ENCODE measurements around the gene RNF167. TPM values are rescaled to one million over a fixed set of nuclear protein-coding genes. Genes with fewer than 3 reads are reported as not detected.

The RNF167 gene
- polyA plus RNA-seq, 1 donor (not counting 4 experiments of a cell fraction or from before 2014, with no cell fraction given): 101 TPM

DNA sequence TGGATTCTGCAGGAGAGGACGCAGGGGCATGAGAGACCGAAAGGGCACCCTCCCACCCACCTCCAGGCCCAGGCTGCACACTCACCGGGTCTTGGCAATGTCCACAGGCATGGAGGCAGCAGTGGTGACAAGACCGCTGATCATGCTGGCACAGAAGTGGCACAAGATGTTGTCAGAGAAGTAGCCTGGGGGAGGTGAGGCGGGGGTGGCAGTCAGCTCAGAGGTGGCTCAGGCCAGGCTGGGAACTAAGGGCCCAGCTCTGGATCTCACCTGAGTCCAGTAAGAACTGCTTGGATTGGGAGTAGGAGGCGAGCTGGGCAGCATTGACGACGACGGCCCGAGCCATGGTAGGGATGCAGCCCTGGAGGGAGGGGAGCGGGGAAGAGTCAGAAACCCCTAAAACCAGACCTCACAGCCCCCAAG is 2.0 kb upstream of the RNF167 start:
- TF ChIP-seq EZH2 (IDR thresholded peaks at IDR 0.05; ENCODE audit: low read length): no peak
- TF ChIP-seq, protein P1, sequence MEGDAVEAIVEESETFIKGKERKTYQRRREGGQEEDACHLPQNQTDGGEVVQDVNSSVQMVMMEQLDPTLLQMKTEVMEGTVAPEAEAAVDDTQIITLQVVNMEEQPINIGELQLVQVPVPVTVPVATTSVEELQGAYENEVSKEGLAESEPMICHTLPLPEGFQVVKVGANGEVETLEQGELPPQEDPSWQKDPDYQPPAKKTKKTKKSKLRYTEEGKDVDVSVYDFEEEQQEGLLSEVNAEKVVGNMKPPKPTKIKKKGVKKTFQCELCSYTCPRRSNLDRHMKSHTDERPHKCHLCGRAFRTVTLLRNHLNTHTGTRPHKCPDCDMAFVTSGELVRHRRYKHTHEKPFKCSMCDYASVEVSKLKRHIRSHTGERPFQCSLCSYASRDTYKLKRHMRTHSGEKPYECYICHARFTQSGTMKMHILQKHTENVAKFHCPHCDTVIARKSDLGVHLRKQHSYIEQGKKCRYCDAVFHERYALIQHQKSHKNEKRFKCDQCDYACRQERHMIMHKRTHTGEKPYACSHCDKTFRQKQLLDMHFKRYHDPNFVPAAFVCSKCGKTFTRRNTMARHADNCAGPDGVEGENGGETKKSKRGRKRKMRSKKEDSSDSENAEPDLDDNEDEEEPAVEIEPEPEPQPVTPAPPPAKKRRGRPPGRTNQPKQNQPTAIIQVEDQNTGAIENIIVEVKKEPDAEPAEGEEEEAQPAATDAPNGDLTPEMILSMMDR (optimal IDR thresholded peaks at IDR 0.05 in 1 of 3, IDR thresholded peaks at IDR 0.05 in 1 of 3, conservative IDR thresholded peaks at IDR 0.05 in 1 of 3; ENCODE audit: extremely low read depth in 1 of 3, insufficient read depth in 2 of 3, low read length in 3 of 3): no peak
- dilution Hi-C loops (cut with MboI; ENCODE audit: extremely low pct_ligation_motif_present, low sequenced_read_pairs): no loop called here
- Histone ChIP-seq H3K27ac (ENCODE audit: control insufficient read depth, insufficient read depth, low read length) (no peak overlapping the region), H3K9me1 (ENCODE audit: control insufficient read depth, extremely low read depth, insufficient read depth, low read length) (no peaks in the 10 kb centered on the region), H3K79me2 (ENCODE audit: control insufficient read depth, insufficient read depth, low read length) (peaks cover 45% of the 10 kb centered on the region), H2AFZ (ENCODE audit: control insufficient read depth, low read length) (no peak overlapping the region), H3K9ac (ENCODE audit: control insufficient read depth, extremely low read depth, insufficient read depth, low read length) (no peak overlapping the region), H3K9me3 (ENCODE audit: control insufficient read depth, low read depth, low read length) (no peaks in the 10 kb centered on the region), H4K20me1 (ENCODE audit: control insufficient read depth, extremely low read depth, insufficient read depth, low read length) (no peaks in the 10 kb centered on the region), H3K36me3 (ENCODE audit: control insufficient read depth in 2 of 2, extremely low read depth in 1 of 2, insufficient read depth in 2 of 2, low read length in 2 of 2) (peaks cover 17 to 22% of the 10 kb centered on the region in 2 experiments), H3K4me3 (ENCODE audit: control insufficient read depth in 2 of 3, extremely low read depth in 1 of 3, insufficient read depth in 2 of 3, low read depth in 1 of 3, low read length in 3 of 3) (no peak overlapping the region), H3K4me2 (ENCODE audit: control insufficient read depth, extremely low read depth, insufficient read depth, low read depth, low read length) (no peak overlapping the region), H3K4me1 (ENCODE audit: control insufficient read depth, extremely low read depth, insufficient read depth, low read length) (peaks cover 23% of the 10 kb centered on the region), H3K27me3 (ENCODE audit: control insufficient read depth, extremely low read depth, insufficient read depth, low read length) (no peaks in the 10 kb centered on the region)
- FAIRE-seq: no peak
- DNase-seq (ENCODE audit: low read depth, low spot score): no peak

DNA sequence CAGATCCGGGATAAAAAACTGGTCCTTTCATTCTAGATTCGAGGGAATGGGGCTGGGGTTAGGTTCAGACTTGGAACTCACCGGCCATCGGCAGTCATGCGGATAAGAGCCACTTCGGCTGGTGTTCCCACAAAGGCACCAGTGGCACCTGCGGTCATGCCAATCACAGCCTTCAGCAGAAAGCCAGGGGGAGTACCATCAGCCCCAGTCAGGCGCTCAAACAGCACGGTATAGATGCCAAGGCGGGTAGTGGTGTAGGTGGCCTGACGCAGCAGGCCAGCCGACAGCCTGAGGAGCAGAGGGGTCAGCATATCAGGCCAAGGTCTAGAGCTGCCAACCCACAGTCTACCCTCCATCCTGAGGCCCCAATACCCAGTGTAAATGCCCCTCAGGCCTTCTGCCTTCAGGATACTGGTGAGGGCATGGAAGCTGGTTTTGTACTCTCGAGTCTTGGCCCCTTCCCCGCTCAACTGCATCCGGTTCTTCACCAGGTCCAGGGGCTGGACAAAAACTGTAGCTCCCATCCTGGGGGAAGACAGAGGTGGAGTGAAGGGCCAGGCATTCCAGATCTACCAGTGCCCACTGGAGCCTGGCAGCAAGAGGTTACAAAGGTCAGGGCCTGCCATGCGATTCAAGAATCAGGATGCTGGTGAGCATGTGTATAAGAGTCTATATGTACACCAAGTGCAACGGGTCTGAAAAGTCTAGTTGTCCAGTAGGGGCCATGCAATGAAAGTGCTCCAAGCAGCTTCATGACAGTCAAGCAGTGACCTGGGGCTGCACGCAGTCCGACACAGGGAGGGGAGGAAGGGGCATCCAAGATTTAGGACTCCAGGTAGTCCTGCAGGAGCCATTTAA is 1.2 kb upstream of the RNF167 start:
- Histone ChIP-seq H3K27me3 (ENCODE audit: control insufficient read depth, extremely low read depth, insufficient read depth, low read length) (no peaks in the 10 kb centered on the region), H2AFZ (ENCODE audit: control insufficient read depth, low read length) (no peak overlapping the region), H3K4me2 (ENCODE audit: control insufficient read depth, extremely low read depth, insufficient read depth, low read depth, low read length) (peak overlapping the region; percentile 79)

More for the DNA sequence above, 1.2 kb upstream of the RNF167 start:
- peak overlapping the region; percentile 91 to 93 (median 91) for H3K4me3 ChIP-seq (ENCODE audit: control insufficient read depth in 2 of 3, extremely low read depth in 1 of 3, insufficient read depth in 2 of 3, low read depth in 1 of 3, low read length in 3 of 3)
- TF ChIP-seq, protein P1 (optimal IDR thresholded peaks at IDR 0.05 in 1 of 3, IDR thresholded peaks at IDR 0.05 in 1 of 3, conservative IDR thresholded peaks at IDR 0.05 in 1 of 3; ENCODE audit: extremely low read depth in 1 of 3, insufficient read depth in 2 of 3, low read length in 3 of 3): no peak
- TF ChIP-seq EZH2 (IDR thresholded peaks at IDR 0.05; ENCODE audit: low read length): no peak
- peaks cover 20 to 23% of the 10 kb centered on the region in 2 experiments for H3K36me3 ChIP-seq (ENCODE audit: control insufficient read depth in 2 of 2, extremely low read depth in 1 of 2, insufficient read depth in 2 of 2, low read length in 2 of 2)
- H3K9me1 ChIP-seq (ENCODE audit: control insufficient read depth, extremely low read depth, insufficient read depth, low read length): no peaks in the 10 kb centered on the region
- H3K9ac ChIP-seq (ENCODE audit: control insufficient read depth, extremely low read depth, insufficient read depth, low read length): peak overlapping the region; percentile 97
- H4K20me1 ChIP-seq (ENCODE audit: control insufficient read depth, extremely low read depth, insufficient read depth, low read length): no peaks in the 10 kb centered on the region
- H3K27ac ChIP-seq (ENCODE audit: control insufficient read depth, insufficient read depth, low read length): peak overlapping the region; percentile 98
- H3K79me2 ChIP-seq (ENCODE audit: control insufficient read depth, insufficient read depth, low read length): peaks cover 47% of the 10 kb centered on the region
- H3K9me3 ChIP-seq (ENCODE audit: control insufficient read depth, low read depth, low read length): no peaks in the 10 kb centered on the region
- FAIRE-seq (no peak), DNase-seq (ENCODE audit: low read depth, low spot score) (no peak)
- peaks cover 28% of the 10 kb centered on the region for H3K4me1 ChIP-seq (ENCODE audit: control insufficient read depth, extremely low read depth, insufficient read depth, low read length)
- dilution Hi-C loops (cut with MboI; ENCODE audit: extremely low pct_ligation_motif_present, low sequenced_read_pairs): no loop called here

All from keratinocyte (primary cell).